Neural cell (in vitro differentiated cells): ENCODE results near the gene DNAH10. TPM values are rescaled to one million over a fixed set of nuclear protein-coding genes. Genes with fewer than 3 reads are reported as not detected.

Experiments
- H2AFZ ChIP-seq: fragments of 200-600, 300-800 bp; sonication (generic), shearing (Covaris generic); 2 replicates; pipeline ENCODE4 v1.6.0; 2014; ENCODE audit warnings: low read depth, mild to moderate bottlenecking, antibody characterized with exemption, low read length, moderate library complexity
- H3F3A ChIP-seq: fragments of 200-600 bp; shearing (Covaris generic); 2 replicates; pipeline ENCODE4 v1.6.1; 2016; ENCODE audit warnings: mild to moderate bottlenecking, moderate library complexity, mixed read lengths, antibody characterized with exemption, low read length; ENCODE audit not compliant: insufficient read depth, poor library complexity, severe bottlenecking
- H3K27ac ChIP-seq: fragments of 200-600, 300-800 bp; sonication (generic), shearing (Covaris generic); 2 replicates; pipeline ENCODE4 v1.5.1; 2014; ENCODE audit warnings: mild to moderate bottlenecking, low read length, moderate library complexity
- H3K27me3 ChIP-seq: fragments of 300-800, 200-600 bp; sonication (generic), shearing (Covaris generic); 2 replicates; pipeline ENCODE4 v1.6.0; 2014; ENCODE audit warnings: mild to moderate bottlenecking, low read depth, low read length, moderate library complexity; ENCODE audit not compliant: insufficient read depth
- H3K36me3 ChIP-seq: fragments of 300-800, 200-600 bp; sonication (generic), shearing (Covaris generic); 2 replicates; pipeline ENCODE4 v1.5.1; 2014; ENCODE audit warnings: mild to moderate bottlenecking, antibody characterized with exemption, low read length, moderate library complexity; ENCODE audit not compliant: insufficient read depth
- H3K4me2 ChIP-seq: fragments of 300-800, 200-600 bp; sonication (generic), shearing (Covaris generic); 2 replicates; pipeline ENCODE4 v1.6.0; 2014; ENCODE audit warnings: mild to moderate bottlenecking, low read length
- H3K4me3 ChIP-seq: fragments of 300-800, 200-600 bp; sonication (generic), shearing (Covaris generic); 2 replicates; pipeline ENCODE4 v1.5.1; 2014; ENCODE audit warnings: mild to moderate bottlenecking, low read length, moderate library complexity
- H3K79me2 ChIP-seq: fragments of 200-600 bp; shearing (Covaris generic); replicated peaks from 2 replicates; pipeline ENCODE4 v1.6.0; 2014; ENCODE audit warnings: mild to moderate bottlenecking, low read length, moderate library complexity; ENCODE audit not compliant: insufficient read depth
- H3K9ac ChIP-seq: fragments of 300-800, 200-600 bp; sonication (generic), shearing (Covaris generic); 2 replicates; pipeline ENCODE4 v1.6.1; 2016; ENCODE audit warnings: mild to moderate bottlenecking, low read length, mixed read lengths
- H3K9me2 ChIP-seq: fragments of 200-600 bp; shearing (Covaris generic); 2 replicates; pipeline ENCODE4 v1.6.1; 2016; ENCODE audit warnings: mild to moderate bottlenecking, low read length, mixed read lengths; ENCODE audit not compliant: insufficient read depth
- H3K9me3 ChIP-seq: fragments of 200-600, 300-800 bp; sonication (generic), shearing (Covaris generic); 2 replicates; pipeline ENCODE4 v1.6.1; 2016; ENCODE audit warnings: mild to moderate bottlenecking, mixed run types, low read length, moderate library complexity, mixed read lengths
- H4K20me1 ChIP-seq: fragments of 200-600 bp; shearing (Covaris generic); 2 replicates; pipeline ENCODE4 v1.6.1; 2016; ENCODE audit warnings: mild to moderate bottlenecking, mixed run types; ENCODE audit not compliant: insufficient read depth
- CTCF ChIP-seq: fragments of 450-650 bp; IDR thresholded peaks from 2 replicates; pipeline ENCODE4 v1.5.1; 2014; ENCODE audit warnings: antibody characterized with exemption, mild to moderate bottlenecking, moderate library complexity; ENCODE audit not compliant: poor library complexity, severe bottlenecking
- EP300 ChIP-seq: fragments of 450-650 bp; conservative IDR thresholded peaks from 2 replicates; pipeline ENCODE4 v1.6.1; 2014; ENCODE audit warnings: antibody characterized with exemption, mild to moderate bottlenecking, moderate library complexity; ENCODE audit not compliant: poor library complexity, severe bottlenecking
- EZH2 ChIP-seq: fragments of 200-600, 300-800 bp; shearing (Covaris generic), sonication (generic); IDR thresholded peaks from 2 replicates; pipeline ENCODE4 v1.6.1; 2014; ENCODE audit warnings: antibody characterized with exemption, low read length, borderline replicate concordance, mild to moderate bottlenecking; ENCODE audit not compliant: insufficient read depth, poor library complexity, severe bottlenecking
- MXI1 ChIP-seq: fragments of 450-650 bp; conservative IDR thresholded peaks from 2 replicates; pipeline ENCODE4 v1.6.1; 2014; ENCODE audit warnings: antibody characterized with exemption, mild to moderate bottlenecking; ENCODE audit not compliant: poor library complexity, severe bottlenecking
- POLR2AphosphoS5 ChIP-seq: IDR thresholded peaks from 2 replicates; pipeline ENCODE4 v1.6.1; 2012
- RAD21 ChIP-seq: fragments of 450-650 bp; conservative IDR thresholded peaks from 2 replicates; pipeline ENCODE4 v1.6.1; 2014; ENCODE audit warnings: antibody characterized with exemption, mild to moderate bottlenecking, moderate library complexity
- REST ChIP-seq: IDR thresholded peaks from 2 replicates; pipeline ENCODE4 v1.6.1; 2012; ENCODE audit warnings: borderline replicate concordance
- SMC3 ChIP-seq: fragments of 450-650 bp; conservative IDR thresholded peaks from 2 replicates; pipeline ENCODE4 v1.6.1; 2014; ENCODE audit warnings: antibody characterized with exemption, mild to moderate bottlenecking, moderate library complexity; ENCODE audit not compliant: poor library complexity
- TAF1 ChIP-seq: IDR thresholded peaks from 2 replicates; pipeline ENCODE4 v1.6.1; 2012; ENCODE audit warnings: low read depth
- polyA plus RNA-seq: library from polyadenylated mRNA; depleted of rRNA; stranded (reverse); fragments of >200 nt; gene quantifications from 2 replicates; pipeline ENCODE4 v1.2.3, GENCODE V29; 2014

The DNAH10 gene
- polyA plus RNA-seq, 1 donor from 2014 or later, result 1.9 TPM

GRCh38 chr12:123829561-123829960 lies 67.5 kb downstream of the DNAH10 start:
- Histone ChIP-seq H4K20me1 (no peaks in the 10 kb centered on the region), H3K27me3 (no peaks in the 10 kb centered on the region), H3K9ac (no peak overlapping the region), H3F3A (no peaks in the 10 kb centered on the region), H3K79me2 (no peaks in the 10 kb centered on the region), H3K9me2 (no peaks in the 10 kb centered on the region), H3K27ac (no peak overlapping the region), H3K4me3 (no peak overlapping the region), H3K9me3 (no peaks in the 10 kb centered on the region), H3K36me3 (no peaks in the 10 kb centered on the region), H3K4me2 (no peak overlapping the region), H2AFZ (no peak overlapping the region)
- TF ChIP-seq REST (no peak), SMC3 (no peak), RAD21 (no peak), EZH2 (no peak)

GRCh38 chr12:123830675-123831074 lies 68.6 kb downstream of the DNAH10 start:
- H2AFZ ChIP-seq, result no peak overlapping the region
- no peaks in the 10 kb centered on the region for H3K79me2 ChIP-seq
- H3K4me3 ChIP-seq, result no peak overlapping the region
- no peaks in the 10 kb centered on the region for H4K20me1 ChIP-seq
- H3K9me2 ChIP-seq, result no peaks in the 10 kb centered on the region
- no peak overlapping the region for H3K9ac ChIP-seq
- no peaks in the 10 kb centered on the region for H3F3A ChIP-seq
- no peaks in the 10 kb centered on the region for H3K36me3 ChIP-seq
- TF ChIP-seq REST (no peak), MXI1 (no peak), POLR2AphosphoS5 (no peak), SMC3 (no peak), TAF1 (no peak), EP300 (no peak), RAD21 (no peak), CTCF (no peak), EZH2 (no peak)
- no peaks in the 10 kb centered on the region for H3K27me3 ChIP-seq
- H3K9me3 ChIP-seq, result no peaks in the 10 kb centered on the region
- H3K27ac ChIP-seq, result no peak overlapping the region
- no peak overlapping the region for H3K4me2 ChIP-seq
